Measurements from ENCODE around the gene RNF208.

The RNF208 gene

DNA sequence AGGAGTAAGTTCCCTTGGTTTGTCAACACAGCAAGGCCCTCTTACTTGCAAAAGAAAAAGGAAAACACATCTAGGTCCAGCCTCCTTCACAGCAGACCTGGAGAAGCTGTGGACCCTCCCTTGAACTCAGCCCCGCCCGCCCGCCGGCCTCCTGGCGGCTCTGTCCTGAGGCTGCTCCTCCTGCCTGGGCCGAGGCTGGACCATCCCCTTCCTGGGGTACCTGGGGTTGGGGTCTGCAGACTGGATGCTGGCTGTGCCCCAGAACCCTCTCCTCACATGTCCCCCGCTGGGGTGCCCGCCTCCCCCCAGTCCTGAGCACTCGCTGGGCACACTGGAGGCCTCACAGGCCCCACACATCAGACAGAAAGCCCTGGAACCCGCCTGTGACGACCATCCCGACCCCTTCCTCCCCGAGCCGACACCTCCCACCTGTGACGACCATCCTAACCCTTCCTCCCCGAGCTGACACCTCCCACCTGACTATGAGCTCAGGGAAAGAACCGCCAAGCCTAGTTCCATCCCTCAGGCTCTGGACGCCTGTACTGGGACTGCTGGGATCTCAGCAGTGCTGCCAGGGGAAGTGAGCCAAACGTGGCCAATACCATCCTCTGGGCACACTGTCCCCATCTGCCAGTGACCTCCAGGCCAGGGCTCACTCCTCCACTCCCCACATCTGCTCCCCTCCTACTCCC is 43.0 kb downstream of the RNF208 start:
- TF ChIP-seq MYC (IDR thresholded peaks at IDR 0.05; ENCODE audit: low read depth, low read length) (no peak), CTCF (IDR thresholded peaks at IDR 0.05; ENCODE audit: low read depth, low read length) (no peak), POLR2A (IDR thresholded peaks at IDR 0.05; ENCODE audit: extremely low read depth, insufficient read length) (no peak)
- TF ChIP-seq, protein P1, sequence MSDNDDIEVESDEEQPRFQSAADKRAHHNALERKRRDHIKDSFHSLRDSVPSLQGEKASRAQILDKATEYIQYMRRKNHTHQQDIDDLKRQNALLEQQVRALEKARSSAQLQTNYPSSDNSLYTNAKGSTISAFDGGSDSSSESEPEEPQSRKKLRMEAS (IDR thresholded peaks at IDR 0.05; ENCODE audit: low read depth, low read length): no peak
- no peak for DNase-seq (ENCODE audit: low read depth)
- H3K4me3 ChIP-seq (ENCODE audit: low read depth, low read length): no peak overlapping the region

DNA sequence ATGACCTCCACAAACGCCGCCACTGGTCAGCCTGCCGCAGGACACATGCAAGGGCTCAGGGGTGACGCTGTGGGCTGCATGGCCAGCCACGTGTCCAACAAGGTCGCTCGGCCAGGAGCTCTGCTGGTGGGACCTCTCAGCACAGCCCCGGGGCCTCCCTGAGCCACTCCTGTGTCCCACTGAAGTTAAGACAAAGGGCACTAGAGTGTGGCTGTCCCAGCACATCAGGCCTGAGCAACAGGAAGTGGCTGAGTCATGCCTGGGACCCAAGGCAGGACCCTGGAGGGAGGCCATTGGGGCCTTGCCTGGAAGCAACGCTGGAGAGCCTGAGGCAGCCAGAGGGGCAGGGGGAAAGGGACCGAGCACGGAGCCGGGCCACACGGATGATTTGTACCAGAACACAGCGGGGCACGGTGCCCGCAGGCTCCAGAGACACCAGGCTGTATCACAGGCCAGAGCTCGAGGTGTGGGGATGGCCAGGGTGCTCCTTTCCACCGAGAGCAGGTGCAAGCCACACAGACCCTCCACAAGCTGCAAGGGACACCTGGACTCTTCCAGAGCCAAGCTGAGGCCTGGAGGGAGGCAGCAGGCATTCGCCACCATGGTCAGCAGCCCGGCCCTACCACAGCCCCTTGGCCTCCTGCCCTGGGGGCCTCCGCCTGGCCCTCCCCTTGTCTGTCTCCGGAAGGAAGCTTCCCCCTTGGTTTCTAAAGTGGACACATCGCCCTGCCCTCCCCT is 43.7 kb downstream of the RNF208 start:
- DNase-seq (ENCODE audit: low read depth): peak; percentile 75
- H3K4me3 ChIP-seq (ENCODE audit: low read depth, low read length): no peak overlapping the region
- TF ChIP-seq MYC (IDR thresholded peaks at IDR 0.05; ENCODE audit: low read depth, low read length) (no peak), CTCF (IDR thresholded peaks at IDR 0.05; ENCODE audit: low read depth, low read length) (no peak), POLR2A (IDR thresholded peaks at IDR 0.05; ENCODE audit: extremely low read depth, insufficient read length) (no peak)
- TF ChIP-seq, protein P1 (IDR thresholded peaks at IDR 0.05; ENCODE audit: low read depth, low read length): no peak

- no peak for TF ChIP-seq MYC (IDR thresholded peaks at IDR 0.05; ENCODE audit: low read depth, low read length)
- peak; percentile 22 for TF ChIP-seq CTCF (IDR thresholded peaks at IDR 0.05; ENCODE audit: low read depth, low read length)
- peak; percentile 31 for DNase-seq (ENCODE audit: low read depth)
- no peak overlapping the region for H3K4me3 ChIP-seq (ENCODE audit: low read depth, low read length)
Measured at GRCh38 chr9:137176302-137177182, 45.5 kb downstream of the RNF208 start.

- TF ChIP-seq, protein P1 (IDR thresholded peaks at IDR 0.05; ENCODE audit: low read depth, low read length): no peak
- TF ChIP-seq CTCF (IDR thresholded peaks at IDR 0.05; ENCODE audit: low read depth, low read length) (no peak), POLR2A (IDR thresholded peaks at IDR 0.05; ENCODE audit: extremely low read depth, insufficient read length) (no peak), MYC (IDR thresholded peaks at IDR 0.05; ENCODE audit: low read depth, low read length) (no peak)
- DNase-seq (ENCODE audit: low read depth): no peak
- H3K4me3 ChIP-seq (ENCODE audit: low read depth, low read length): no peak overlapping the region
Measured at GRCh38 chr9:137175345-137175961, 46.6 kb downstream of the RNF208 start.

GRCh38 chr9:137174722-137175293 is 47.2 kb downstream of the RNF208 start:
- no peak for TF ChIP-seq POLR2A (IDR thresholded peaks at IDR 0.05; ENCODE audit: extremely low read depth, insufficient read length)
- no peak for TF ChIP-seq MYC (IDR thresholded peaks at IDR 0.05; ENCODE audit: low read depth, low read length)
- no peak for TF ChIP-seq CTCF (IDR thresholded peaks at IDR 0.05; ENCODE audit: low read depth, low read length)
- no peak for DNase-seq (ENCODE audit: low read depth)
- no peak overlapping the region for H3K4me3 ChIP-seq (ENCODE audit: low read depth, low read length)

Data from NB4 (cell line).